Left colon (tissue), 2 donors: ENCODE results near the gene WDR3. TPM values are rescaled to one million over a fixed set of nuclear protein-coding genes. Genes with fewer than 3 reads are reported as not detected.

Source experiments
- ATAC-seq: fragments of 200-7000 bp; cut with Tn5 transposase; one replicate; pipeline ENCODE4 v1.9.1; 2020; ENCODE audit warnings: mild to moderate bottlenecking, moderate library complexity
- DNase-seq, 2 donors: peaks; one replicate each; pipeline ENCODE4 v3.0.0-alpha.2; 2020
- intact Hi-C, 2 donors: fragments of 100-400 bp; cut with DNase I in 1 of 2; cut with micrococcal nuclease in 1 of 2; formaldehyde crosslinking; loops; one replicate each; pipeline versions ENCODE4 v1.11.2 to v1.14.0; 2022; cut with DNase I, micrococcal nuclease
- total RNA-seq, 2 donors: library from RNA; stranded (reverse); fragmentation: NEBNext Ultra II Directional; extraction: Animal tissue kit (Norgen Biotek cat#: 25700); gene quantifications; one replicate each; pipeline ENCODE4 v1.2.1, GENCODE V29; 2021
- donor health status: DM: no; HTN: no; CAD: no.
- donor health status: DM: yes; HTN: yes; CAD: no.

WDR3 gene
- total RNA-seq, 2 donors from 2014 or later, result 11.8 to 14.5 TPM

GRCh38 chr1:117930484-117930883 lies 945 bp downstream of the WDR3 start:
- DNase-seq (no peak), ATAC-seq (no peak)
- intact Hi-C loops, result no loop called here

GRCh38 chr1:117932576-117932975 lies 3.0 kb downstream of the WDR3 start:
- intact Hi-C loops, result no loop called here

GRCh38 chr1:117933769-117934168 lies 4.2 kb downstream of the WDR3 start:
- ATAC-seq (no peak), DNase-seq (no peak)
- intact Hi-C loops, result no loop called here

More at GRCh38 chr1:117932576-117932975, 3.0 kb downstream of the WDR3 start:
- DNase-seq (no peak), ATAC-seq (no peak)

- no peak for ATAC-seq
- no peak for DNase-seq
- intact Hi-C loops, result no loop called here
Measured at GRCh38 chr1:117942293-117942692, 12.8 kb downstream of the WDR3 start.

GRCh38 chr1:117952386-117952785 lies 22.8 kb downstream of the WDR3 start:
- no peak for ATAC-seq

GRCh38 chr1:117959364-117959763 lies 29.8 kb downstream of the WDR3 start:
- DNase-seq, result no peak
- ATAC-seq, result no peak
- intact Hi-C loops, result no loop called here

More at GRCh38 chr1:117952386-117952785, 22.8 kb downstream of the WDR3 start:
- intact Hi-C loops, result no loop called here
- DNase-seq, result no peak

GRCh38 chr1:117964290-117965038 lies 34.9 kb downstream of the WDR3 start:
- ATAC-seq (no peak), DNase-seq (no peak)
- intact Hi-C loops, result no loop called here

- no peak for ATAC-seq
- DNase-seq, result no peak
- intact Hi-C loops, result no loop called here
Measured at GRCh38 chr1:117967477-117967876, 37.9 kb downstream of the WDR3 start.

- intact Hi-C loops, result no loop called here
- no peak for ATAC-seq
- no peak for DNase-seq
Measured at GRCh38 chr1:117967881-117968280, 38.3 kb downstream of the WDR3 start.

- intact Hi-C loops, result no loop called here
- ATAC-seq, result no peak
- no peak for DNase-seq
Measured at GRCh38 chr1:117970252-117970651, 40.7 kb downstream of the WDR3 start.

- intact Hi-C loops, result no loop called here
- ATAC-seq (no peak), DNase-seq (no peak)
Measured at GRCh38 chr1:117971777-117972176, 42.2 kb downstream of the WDR3 start.

- no peak for ATAC-seq
- DNase-seq, result no peak
- intact Hi-C loops, result no loop called here
Measured at GRCh38 chr1:117976381-117976780, 46.8 kb downstream of the WDR3 start.

GRCh38 chr1:117981455-117982192 lies 52.1 kb downstream of the WDR3 start:
- ATAC-seq (no peak), DNase-seq (no peak)
- intact Hi-C loops, result no loop called here

- no peak for ATAC-seq
- DNase-seq, result no peak
- intact Hi-C loops, result no loop called here
Measured at GRCh38 chr1:117985239-117985638, 55.7 kb downstream of the WDR3 start.

GRCh38 chr1:117985973-117986372 lies 56.4 kb downstream of the WDR3 start:
- no peak for DNase-seq
- no peak for ATAC-seq
- intact Hi-C loops, result no loop called here

- ATAC-seq (no peak), DNase-seq (no peak)
- intact Hi-C loops, result no loop called here
Measured at GRCh38 chr1:118004312-118004711, 74.8 kb downstream of the WDR3 start.

GRCh38 chr1:118007391-118007790 lies 77.9 kb downstream of the WDR3 start:
- intact Hi-C loops, result no loop called here
- no peak for ATAC-seq
- no peak for DNase-seq

- intact Hi-C loops, result no loop called here
- no peak for DNase-seq
- ATAC-seq, result no peak
Measured at GRCh38 chr1:118008011-118008410, 78.5 kb downstream of the WDR3 start.

- no peak for ATAC-seq
- intact Hi-C loops, result no loop called here
- DNase-seq, result no peak
Measured at GRCh38 chr1:118012515-118013124, 83.1 kb downstream of the WDR3 start.

- ATAC-seq (no peak), DNase-seq (no peak)
- intact Hi-C loops, result no loop called here
Measured at GRCh38 chr1:118013336-118013735, 83.8 kb downstream of the WDR3 start.
